HG02852 (cell line): Measurements from ENCODE around the gene NEURL4.

Source experiments
- ATAC-seq: cut with Tn5 transposase; IDR thresholded peaks from one replicate; pipeline ENCODE4 v1.9.1; 2021; ENCODE audit warnings: mild to moderate bottlenecking, moderate library complexity; ENCODE audit not compliant: unreplicated experiment

The NEURL4 gene

DNA sequence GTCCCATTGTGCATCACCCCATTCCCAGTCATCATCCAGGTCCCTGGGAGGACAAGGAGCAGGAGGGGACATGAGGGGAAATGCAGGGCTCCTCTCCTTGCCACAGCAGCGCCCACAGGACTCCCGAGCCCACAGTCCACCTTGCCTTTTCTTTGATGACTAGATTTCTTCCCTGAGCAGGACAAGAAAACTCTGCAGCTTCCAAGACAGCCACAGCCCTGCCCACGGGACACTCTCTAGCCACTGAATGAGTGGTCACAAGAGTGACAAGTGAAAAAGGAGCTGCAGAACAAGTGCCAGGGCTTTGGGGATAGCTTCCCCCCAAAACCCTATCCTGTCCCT lies 4.7 kb downstream of the NEURL4 start:
- ATAC-seq: no peak

DNA sequence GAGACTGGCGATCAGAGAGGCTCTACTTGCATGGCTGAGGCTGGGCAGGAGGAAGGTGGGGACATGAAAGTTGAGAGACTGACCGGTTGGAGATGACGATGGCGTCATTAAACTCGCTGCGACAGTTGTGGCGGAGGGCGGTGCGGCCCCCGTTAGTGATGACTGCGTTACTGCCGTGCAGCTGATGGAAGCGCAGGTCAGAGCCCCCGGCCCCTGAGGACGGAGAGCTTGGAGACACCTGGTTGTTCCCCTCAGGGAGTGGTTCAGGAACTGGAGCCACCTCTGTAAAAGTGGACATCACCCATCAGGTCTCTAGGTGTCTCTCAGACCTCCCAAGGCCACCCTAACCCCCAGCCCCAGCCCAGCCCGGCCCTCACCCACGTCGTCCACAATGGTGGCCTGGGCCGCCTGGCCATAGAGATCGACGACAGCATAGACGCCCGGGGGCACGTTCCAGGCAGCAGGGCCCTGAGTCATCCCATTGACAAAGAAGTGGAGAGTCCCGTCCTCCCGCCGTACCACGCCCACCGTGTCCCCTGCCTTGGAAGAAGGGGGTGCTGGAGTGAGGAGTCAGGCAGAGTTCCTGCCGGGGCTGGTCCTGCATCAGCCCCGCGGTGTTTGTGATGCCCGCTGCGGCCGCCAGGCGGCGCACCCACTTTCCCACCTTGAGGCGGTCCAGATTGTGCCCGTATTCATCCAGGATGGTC lies 5.3 kb downstream of the NEURL4 start:
- ATAC-seq: no peak

DNA sequence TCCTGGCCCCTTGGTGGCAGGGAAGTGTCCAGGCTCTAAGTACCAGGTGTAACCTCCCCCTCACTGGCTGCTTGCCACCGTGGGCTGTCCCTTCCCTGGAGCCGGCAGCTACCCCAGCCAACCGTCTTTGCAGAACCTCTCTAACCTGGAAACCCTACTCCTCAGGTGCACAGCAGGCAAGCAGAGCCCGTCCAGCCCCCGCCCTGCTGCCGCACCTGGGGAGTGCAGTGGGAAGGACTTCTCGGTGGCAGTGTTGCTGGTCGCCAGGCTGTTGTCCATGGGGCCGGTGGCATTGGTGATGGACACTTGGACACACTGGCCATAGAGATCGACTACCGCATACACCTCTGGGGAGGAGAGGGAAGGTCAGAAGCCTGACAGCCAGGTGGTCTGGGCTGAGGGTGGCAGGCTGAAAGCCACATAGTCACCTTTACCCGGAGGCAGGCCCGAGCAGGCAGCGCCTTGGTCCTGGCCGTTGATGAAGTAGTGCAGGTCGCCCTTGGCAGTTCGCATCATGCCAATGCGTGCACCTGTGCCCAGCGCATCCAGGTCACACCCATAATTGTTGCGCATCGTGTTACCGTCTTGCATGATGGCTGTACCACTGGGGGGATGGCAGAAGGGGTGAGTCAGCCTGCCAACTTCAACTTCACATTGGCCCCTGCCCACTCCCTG lies 6.5 kb downstream of the NEURL4 start:
- no peak for ATAC-seq

DNA sequence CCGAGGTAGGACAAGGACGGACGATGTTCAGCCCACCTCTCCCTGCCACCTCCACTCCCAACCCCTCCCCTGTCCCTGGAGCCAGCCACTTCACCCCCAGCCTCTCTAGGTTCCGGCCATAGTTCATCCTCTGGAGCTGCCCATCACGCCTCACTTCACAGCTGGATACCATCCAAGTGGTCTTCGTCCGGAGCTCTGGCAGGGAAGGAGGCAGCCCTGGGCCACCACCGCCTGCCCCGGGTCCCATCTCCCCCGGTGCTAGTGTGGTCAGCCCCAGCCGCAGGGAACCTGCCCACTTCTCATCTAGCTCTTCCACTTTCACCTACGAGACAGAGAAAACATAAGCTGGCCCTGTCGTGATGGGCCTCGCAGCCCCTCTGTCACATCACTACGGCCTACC lies 7.7 kb downstream of the NEURL4 start:
- ATAC-seq: no peak

DNA sequence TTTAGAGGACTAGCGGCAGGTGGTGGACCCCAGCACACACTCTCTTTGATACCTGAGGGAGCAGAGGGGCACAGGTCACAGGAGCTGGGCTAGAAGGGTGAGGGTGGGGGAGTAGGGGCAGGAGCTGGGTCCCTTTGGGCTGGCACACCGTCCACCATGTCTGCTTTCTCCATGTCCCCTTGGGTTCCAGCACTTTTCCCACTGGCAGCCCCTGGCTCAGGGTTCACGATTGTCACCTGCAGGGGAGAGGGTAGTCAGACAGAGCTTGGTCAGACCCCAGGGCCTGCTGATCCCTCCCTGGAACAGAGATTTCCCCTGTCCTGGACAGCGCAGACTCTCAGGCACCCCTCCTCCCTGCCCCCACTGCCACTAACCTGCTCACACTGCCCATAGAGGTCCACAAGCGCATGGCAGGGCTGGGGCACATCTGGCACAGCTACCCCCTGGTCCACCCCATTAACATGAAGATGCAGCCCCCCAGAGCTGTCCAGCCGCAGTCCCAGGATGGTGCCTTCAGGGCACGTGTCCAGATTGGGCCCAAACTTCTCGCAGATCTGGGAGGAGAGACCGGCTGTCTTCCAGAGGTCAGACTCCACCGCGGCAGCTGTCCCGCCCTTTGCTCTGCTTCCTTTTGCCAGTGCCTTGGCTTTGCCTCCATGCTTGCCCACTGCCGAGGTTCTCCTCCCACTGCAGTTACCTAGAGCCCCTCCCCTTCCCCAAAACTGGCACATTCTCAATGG lies 10.8 kb downstream of the NEURL4 start:
- ATAC-seq: no peak

DNA sequence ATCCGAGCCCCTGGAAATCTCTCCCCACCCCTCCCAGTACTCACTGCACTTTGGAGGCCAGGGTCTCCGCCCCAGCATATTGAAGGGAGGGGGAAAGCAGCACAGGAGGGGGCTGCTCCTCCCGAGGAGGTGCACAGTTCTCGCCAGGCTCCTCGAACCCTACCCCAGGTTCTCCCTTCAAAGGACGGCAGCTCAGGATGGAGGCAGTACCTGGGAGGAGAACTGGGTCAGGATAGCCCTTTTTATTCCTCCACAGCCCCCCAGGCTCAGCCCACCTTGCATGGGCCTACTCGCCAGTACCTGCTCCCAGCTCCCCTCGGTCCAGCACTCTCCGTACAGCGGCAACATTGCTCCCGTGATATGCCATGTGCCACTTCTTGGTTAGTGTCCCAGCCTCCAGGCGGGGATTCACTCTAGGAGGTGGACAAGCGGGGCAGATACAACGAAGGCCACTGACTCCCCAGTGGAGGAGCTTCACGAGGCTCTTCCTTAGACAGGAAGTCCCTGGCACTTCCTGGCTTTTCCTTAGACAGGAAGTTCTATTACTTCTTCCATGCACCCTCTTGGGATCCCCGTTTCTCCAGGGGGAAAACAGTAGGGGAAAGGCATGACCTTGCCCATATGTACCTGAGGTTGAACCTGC lies 11.9 kb downstream of the NEURL4 start:
- ATAC-seq: no peak

DNA sequence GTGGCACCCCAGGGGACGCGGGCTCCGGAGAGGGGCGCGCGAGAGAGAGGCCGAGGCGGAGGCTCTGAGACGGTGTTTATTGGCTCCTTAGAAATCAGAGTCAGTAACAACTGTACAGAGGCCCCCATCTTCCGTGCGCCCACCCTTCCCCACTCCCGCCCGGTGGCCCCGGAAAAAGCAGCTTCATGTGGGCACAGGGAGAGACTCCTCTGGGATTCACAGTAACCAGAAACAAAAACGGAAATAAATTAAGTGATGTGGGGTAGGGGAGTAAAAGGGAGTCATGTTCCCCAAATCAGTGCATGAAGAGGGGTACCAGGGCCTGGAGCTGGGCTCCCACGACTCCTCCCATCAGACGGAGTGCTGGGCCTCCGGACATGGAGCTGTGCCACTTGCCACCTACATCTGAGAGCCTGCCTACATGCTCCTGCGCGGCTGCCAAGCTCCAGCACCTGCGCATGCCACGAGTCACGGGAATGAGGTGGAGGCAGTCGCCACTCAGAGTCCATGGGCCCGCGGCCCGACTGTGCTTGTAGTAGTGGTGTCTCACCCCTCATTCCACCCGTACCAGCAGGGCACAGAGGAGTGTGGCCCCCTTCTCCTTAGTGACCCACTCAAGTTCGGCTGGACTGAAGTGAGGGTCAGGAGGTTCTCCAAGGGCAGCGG lies 13.4 kb downstream of the NEURL4 start:
- ATAC-seq: no peak

DNA sequence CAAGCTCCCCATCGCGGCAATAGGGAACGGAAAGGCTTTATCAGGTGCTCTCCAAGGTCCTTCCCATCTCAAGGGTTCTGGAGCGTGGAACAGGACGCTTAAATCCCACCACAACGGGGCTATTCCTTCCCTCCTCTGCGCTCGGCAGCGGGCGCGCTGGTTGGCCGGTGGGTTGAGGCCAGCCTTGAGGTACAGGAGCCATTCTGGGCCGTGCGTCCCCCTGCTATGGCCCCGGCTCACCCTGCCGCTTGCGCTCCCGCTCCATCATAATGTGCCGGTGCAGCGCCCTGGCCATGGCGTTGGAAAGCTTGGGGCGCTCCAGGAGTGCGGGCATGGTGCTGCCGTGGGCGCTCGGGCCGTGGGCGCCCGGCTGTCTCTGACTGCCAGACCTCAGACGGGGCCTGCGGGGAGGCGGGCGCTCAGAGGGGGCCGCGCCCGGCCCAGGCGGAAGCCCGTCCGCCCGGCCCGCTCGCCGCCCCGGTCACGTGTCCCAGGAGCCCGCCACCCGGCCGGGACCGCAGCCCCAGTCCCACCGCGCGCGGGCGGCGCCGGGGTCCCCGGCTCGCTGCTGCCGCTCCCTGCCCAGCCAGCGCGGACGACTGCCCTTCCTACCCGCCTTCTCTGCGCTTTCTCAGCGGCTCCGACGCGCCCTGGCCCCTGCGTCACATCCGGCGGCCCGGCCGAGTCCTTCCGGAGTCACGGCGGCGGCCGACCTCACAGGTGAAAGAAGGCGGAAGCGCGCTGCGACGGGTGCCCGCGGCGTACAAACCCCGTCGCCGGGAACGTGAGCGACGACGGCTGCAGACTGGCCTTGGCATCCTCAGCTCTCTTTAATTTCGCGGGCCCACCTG lies 14.2 kb downstream of the NEURL4 start, which contains the start of gene GPS2:
GPS2 (minus strand) TSS at position 642 of the 851 bp plus-strand sequence; CDS start at position 334, 308 bp downstream.
- ATAC-seq: peak; percentile 63

DNA sequence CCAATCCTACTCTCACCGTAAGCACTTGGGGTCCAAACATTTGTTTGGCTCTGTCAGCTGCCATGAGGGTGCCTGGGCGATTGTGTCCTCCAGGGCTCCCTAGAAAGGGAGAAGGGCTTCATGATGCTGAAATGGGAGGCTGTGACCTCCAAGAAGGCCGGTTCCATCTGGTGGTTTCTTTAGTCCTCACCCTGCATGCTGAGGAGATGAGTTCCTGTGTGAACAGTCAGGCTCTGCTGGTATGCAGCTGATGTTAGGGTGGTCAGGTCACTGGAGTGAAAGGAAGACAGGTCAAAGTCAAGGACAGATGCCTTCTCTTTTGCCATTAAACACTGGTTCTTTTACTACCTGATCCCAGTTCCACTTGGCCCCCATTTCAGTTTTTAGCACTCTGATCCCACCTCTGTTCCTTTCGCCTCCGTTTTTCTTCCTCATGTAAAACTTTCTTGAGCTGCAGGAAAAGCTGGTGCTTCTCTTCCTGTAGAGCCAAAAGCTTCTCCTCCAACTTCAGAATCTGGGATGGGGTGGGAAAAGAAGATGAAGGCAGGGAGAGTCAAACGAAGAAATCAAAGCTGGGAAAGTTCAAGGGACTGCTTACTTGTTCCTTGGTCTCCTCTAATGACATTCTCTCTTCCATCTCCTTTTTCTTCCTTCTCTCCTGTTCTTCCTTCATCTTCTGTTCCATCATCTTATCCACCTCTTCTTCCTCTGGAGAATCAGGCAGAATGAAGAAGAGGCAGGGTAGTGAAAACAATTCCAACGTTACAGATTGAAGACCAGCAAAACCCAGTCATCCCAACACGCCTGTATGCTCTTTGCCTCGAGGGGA lies 15.0 kb downstream of the NEURL4 start:
- no peak for ATAC-seq

DNA sequence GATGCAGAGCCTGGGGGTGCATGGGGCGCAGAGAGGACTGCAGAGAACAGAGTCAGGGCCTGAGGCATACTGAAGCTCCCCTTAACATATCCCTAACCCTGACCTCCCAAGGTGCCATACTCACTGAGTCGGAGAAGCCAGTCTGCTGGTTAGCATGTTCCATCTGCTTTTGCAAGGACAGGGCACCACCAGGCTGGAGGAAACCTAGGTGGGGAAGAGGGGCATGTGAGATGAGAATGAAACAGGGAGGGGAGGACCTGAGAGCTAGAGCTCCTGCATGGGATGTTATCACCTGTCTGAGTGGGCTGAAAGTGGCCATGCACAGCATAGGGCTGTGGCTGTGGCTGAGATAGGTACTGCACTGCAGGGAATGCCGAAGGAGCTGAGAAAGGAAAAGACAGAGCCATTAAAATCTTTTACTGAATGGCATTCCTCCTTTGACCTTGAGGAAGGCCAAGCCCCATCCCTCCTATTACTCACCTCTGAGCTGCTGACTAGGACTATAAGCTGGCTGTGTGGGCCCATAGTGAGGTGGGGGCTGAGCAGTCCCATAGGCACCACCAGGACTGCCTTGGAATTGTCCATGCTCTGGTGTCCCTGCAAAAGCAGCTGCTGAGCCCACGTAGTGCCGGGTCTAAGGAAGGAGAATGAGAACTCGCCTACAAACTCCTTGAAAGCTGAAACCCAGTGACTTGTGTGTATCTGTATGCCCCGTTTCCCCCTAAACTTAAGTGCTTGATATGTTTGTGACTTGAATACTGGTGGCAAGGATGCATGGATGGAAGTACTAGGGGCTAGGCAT lies 15.8 kb downstream of the NEURL4 start:
- ATAC-seq: no peak

DNA sequence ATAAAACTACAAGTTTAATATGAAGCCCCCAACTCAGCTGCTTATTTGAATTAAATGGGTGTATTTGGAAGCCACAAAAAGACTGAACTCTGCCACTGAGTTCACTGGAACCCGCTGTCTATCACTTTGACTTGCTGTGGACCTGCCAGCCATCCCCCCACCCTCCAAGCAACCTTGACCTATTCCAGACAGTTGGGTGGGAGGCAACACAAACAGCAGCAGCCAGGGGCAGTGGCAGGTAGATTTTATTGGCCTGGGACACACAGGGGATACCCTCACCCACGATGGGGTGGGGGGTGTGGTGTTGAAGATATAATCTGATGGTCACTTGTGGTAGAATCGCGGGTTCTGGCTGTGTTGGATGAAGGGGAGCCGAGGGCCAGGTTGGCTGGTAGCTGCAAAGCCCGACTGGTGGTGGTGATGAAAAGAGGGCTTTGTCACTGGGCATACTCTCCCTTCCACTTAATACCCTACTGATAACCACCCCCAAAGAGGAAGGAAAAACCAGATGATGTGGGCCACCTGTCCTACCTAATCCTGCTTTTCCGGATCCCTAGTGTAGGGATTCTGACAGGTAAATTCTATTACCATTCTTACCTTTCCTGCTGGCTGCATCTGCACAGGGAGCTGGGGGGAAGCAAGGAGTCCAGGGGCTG lies 16.6 kb downstream of the NEURL4 start:
- ATAC-seq: no peak

DNA sequence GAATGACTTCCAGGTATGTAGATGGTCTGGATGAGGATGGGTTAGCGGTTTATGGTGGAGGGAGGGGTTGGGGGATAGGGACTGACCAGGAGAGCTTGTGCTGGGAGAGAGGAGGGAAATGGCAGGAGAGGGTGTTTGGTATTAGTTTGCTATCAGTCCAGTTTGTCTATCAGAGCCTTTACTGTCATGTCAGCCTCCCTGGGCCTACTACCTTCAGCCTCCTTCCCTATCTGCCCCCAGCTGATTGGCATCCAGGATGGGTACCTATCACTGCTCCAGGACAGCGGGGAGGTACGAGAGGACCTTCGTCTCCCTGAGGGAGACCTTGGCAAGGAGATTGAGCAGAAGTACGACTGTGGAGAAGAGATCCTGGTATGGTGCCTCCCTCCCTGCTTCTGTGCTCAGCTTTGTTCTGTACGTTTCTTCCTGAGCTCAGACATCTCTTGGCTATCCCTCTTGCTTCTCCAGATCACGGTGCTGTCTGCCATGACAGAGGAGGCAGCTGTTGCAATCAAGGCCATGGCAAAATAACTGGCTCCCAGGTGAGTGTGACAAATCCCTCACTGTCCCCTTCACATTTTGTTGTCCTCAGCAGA lies 17.9 kb downstream of the NEURL4 start:
- ATAC-seq: no peak

DNA sequence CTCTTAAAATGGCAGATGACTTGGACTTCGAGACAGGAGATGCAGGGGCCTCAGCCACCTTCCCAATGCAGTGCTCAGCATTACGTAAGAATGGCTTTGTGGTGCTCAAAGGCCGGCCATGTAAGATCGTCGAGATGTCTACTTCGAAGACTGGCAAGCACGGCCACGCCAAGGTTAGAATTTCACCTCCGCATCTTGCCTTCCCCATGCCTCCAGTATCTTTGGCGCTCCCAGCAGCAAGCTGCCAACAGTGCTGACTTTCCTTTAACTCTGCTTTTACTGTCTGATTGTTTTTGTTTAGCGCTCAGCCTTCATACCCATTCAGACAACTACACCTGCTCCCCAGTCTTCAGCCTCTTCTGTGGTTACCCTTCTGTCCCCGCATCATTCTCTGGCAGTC lies 19.5 kb downstream of the NEURL4 start:
- ATAC-seq: no peak

DNA sequence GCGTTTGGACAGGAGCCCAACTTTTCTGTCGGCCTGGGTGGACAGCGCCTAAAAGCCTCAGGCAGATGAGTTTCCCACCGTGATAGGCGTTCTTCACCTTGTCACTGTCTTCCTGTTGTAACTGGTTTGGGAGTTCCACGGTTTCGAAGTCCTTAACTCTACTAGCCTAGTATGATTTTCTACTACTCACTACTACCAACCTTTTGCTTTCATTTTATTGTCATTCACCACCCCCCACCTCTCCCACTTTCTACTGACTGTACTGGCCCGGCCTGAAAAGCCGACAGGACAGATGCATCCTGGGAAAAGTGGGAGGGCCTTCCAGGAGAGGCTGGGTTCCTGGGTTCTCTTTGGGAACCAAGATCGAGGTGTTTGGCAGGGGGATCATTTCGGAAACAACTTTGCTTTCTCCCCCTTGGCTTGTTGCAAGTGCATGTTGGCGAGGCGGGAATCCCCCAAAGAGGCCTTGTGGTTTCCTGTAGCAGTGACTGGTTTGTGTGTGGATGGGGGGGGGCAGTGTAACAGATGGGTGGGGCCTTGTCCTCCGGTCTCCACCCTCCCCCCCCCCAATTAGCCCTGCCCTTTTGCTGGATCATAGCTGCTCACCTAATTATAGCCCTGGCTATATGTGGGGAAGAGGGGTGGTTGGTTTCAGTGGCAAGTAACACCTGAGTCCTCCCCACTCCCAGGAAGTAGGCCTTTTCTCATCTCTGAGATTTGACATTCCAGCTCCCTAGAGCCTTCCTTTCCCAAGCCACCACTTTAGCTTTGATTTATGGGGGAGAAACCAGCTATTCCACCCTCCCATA lies 20.3 kb downstream of the NEURL4 start:
- peak; percentile 20 for ATAC-seq

DNA sequence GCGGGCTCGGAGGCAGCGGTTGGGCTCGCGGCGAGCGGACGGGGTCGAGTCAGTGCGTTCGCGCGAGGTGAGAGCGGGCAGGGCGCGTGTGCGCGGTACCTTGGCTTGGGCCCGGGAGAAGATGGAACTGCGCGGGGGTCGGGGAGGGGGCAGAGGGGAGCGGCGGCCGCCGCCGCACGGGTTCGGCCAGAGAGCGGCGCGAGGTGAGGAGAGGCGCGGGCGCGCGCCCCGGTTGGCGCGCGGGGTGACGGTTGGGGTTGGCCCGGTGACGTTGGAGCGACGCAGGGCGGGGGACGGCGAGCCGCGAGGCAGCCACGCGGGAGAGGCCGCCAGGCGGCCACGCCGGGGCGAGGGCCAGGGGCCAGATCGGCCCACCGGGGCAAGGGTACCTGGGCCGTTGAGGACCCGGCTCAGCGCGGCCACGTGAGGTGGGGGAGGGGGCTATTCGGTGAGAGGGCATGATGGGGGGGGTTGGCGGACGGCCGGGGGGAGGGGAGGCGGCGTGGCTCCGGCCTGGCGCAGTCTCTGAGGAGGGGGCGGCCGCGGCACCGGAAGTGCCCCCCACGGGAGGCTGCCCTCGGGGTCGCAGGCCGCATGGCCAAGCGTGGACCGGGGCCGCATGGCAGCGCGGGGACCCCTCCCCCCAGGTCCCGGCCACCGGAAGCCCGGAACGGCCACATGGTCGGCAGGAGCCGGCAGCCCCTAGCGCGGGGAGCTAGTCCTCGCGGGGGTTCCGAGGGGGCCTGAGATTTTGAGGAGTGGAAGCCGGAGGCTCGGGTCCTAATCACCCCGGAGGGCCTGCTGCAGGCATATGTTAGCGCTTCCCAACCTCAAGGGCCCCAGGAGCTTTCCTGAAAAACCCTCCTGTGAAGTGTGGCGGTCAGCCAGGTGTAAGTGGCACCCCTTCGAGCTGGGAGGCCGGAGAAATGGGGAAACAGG lies 21.2 kb downstream of the NEURL4 start:
- ATAC-seq: no peak
